ENCODE results near the gene NUTM1.

The NUTM1 gene

DNA sequence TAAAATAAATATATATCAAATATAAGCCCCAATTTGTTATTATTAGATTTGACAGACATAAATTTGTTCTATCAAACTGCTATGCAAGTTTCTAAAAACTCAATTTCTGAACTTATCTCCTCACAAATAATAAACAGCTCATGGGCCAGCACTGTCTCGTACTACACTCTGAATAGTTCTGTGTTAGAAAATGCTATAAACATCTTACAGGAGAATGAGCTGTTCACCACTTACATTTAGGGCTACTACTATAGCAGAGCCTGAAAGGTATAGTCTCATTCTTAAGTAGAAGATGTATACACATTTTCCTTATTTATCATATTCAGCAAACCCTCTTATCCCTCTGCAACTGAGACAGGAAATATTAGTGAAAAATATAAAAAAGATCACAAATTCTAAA lies 18.2 kb upstream of the NUTM1 start:
- peak overlapping the region; percentile 84 for H3K4me3 ChIP-seq (ENCODE audit: low read length, poor library complexity, severe bottlenecking)
- no peaks in the 10 kb centered on the region for H3K9me2 ChIP-seq (replicated peaks; ENCODE audit: low read depth, low read length)
- H3K9ac ChIP-seq (ENCODE audit: low read depth, low read length, poor library complexity, severe bottlenecking), result peak overlapping the region; percentile 11
- H3K79me2 ChIP-seq (ENCODE audit: insufficient read depth, low read length), result peaks cover 99% of the 10 kb centered on the region
- no peak overlapping the region for H2AFZ ChIP-seq (ENCODE audit: low read length)
- TF ChIP-seq EZH2phosphoT487 (IDR thresholded peaks at IDR 0.05; ENCODE audit: borderline replicate concordance), result no peak
- TF ChIP-seq, protein P1, sequence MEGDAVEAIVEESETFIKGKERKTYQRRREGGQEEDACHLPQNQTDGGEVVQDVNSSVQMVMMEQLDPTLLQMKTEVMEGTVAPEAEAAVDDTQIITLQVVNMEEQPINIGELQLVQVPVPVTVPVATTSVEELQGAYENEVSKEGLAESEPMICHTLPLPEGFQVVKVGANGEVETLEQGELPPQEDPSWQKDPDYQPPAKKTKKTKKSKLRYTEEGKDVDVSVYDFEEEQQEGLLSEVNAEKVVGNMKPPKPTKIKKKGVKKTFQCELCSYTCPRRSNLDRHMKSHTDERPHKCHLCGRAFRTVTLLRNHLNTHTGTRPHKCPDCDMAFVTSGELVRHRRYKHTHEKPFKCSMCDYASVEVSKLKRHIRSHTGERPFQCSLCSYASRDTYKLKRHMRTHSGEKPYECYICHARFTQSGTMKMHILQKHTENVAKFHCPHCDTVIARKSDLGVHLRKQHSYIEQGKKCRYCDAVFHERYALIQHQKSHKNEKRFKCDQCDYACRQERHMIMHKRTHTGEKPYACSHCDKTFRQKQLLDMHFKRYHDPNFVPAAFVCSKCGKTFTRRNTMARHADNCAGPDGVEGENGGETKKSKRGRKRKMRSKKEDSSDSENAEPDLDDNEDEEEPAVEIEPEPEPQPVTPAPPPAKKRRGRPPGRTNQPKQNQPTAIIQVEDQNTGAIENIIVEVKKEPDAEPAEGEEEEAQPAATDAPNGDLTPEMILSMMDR (conservative IDR thresholded peaks at IDR 0.05; ENCODE audit: low read length), result no peak
- peak overlapping the region; percentile 75 for H3K4me2 ChIP-seq (ENCODE audit: low read depth, low read length, poor library complexity, severe bottlenecking)
- peaks cover 3% of the 10 kb centered on the region for H4K20me1 ChIP-seq (ENCODE audit: insufficient read depth, low read length, poor library complexity, severe bottlenecking)
- peaks cover 49% of the 10 kb centered on the region for H3K4me1 ChIP-seq (ENCODE audit: insufficient read depth, low read length, poor library complexity, severe bottlenecking)
- no peaks in the 10 kb centered on the region for H3K9me3 ChIP-seq (ENCODE audit: insufficient read depth, low read depth, low read length)
- H3K27me3 ChIP-seq (ENCODE audit: insufficient read depth, low read length, poor library complexity, severe bottlenecking), result no peaks in the 10 kb centered on the region
- H3F3A ChIP-seq (ENCODE audit: low read depth), result no peaks in the 10 kb centered on the region
- peaks cover 5% of the 10 kb centered on the region for H3K36me3 ChIP-seq (ENCODE audit: insufficient read depth, low read length)

DNA sequence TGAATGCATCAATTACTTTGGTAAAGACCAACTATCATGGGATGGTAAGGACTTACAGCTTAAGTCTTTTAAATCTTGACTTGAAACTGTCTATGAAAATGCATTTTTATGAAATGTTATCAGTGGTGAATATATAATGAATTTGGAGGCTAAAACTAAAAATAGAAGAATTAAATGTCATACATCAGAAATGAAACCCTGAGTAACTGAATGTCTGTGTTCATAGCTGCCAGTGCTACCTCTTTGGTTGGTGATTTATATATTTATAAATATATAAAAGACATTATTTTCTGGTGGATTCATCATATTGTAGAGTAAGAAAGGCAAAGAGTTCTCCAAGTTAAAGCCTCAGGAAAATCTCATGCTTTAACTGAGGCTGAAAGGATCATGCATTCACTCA lies 17.7 kb upstream of the NUTM1 start:
- H3K36me3 ChIP-seq (ENCODE audit: insufficient read depth, low read length), result peaks cover 5% of the 10 kb centered on the region
- peaks cover 99% of the 10 kb centered on the region for H3K79me2 ChIP-seq (ENCODE audit: insufficient read depth, low read length)
- no peaks in the 10 kb centered on the region for H4K20me1 ChIP-seq (ENCODE audit: insufficient read depth, low read length, poor library complexity, severe bottlenecking)
- no peak overlapping the region for H2AFZ ChIP-seq (ENCODE audit: low read length)
- H3K9me3 ChIP-seq (ENCODE audit: insufficient read depth, low read depth, low read length), result no peaks in the 10 kb centered on the region
- H3K4me1 ChIP-seq (ENCODE audit: insufficient read depth, low read length, poor library complexity, severe bottlenecking), result peaks cover 50% of the 10 kb centered on the region
- no peaks in the 10 kb centered on the region for H3K9me2 ChIP-seq (replicated peaks; ENCODE audit: low read depth, low read length)
- peak overlapping the region; percentile 84 for H3K4me3 ChIP-seq (ENCODE audit: low read length, poor library complexity, severe bottlenecking)
- H3K27me3 ChIP-seq (ENCODE audit: insufficient read depth, low read length, poor library complexity, severe bottlenecking), result no peaks in the 10 kb centered on the region
- TF ChIP-seq, protein P1 (conservative IDR thresholded peaks at IDR 0.05; ENCODE audit: low read length), result no peak
- no peak for TF ChIP-seq EZH2phosphoT487 (IDR thresholded peaks at IDR 0.05; ENCODE audit: borderline replicate concordance)
- H3K4me2 ChIP-seq (ENCODE audit: low read depth, low read length, poor library complexity, severe bottlenecking), result peak overlapping the region; percentile 75
- H3K9ac ChIP-seq (ENCODE audit: low read depth, low read length, poor library complexity, severe bottlenecking), result peak overlapping the region; percentile 11
- H3F3A ChIP-seq (ENCODE audit: low read depth), result no peaks in the 10 kb centered on the region

DNA sequence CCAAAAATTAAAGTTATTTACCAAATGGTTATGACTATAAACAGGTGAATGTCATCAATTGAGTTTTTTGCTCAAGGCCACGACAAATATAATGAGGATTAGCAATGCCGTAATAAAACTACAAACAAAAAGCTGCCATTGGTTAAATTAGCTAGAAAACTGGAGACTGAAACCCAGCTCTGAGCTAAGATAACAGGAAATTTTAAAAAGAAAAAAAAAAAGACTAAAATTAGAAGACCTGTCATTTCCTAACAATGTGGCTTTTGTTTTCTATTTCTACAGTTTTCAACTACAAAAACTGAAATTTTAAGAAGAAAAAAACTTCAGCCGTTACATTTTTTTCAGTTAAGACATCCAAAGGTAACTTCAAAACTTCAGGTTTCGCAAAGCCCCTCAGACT lies 15.2 kb upstream of the NUTM1 start:
- H3K4me2 ChIP-seq (ENCODE audit: low read depth, low read length, poor library complexity, severe bottlenecking), result peak overlapping the region; percentile 75
- peak overlapping the region; percentile 84 for H3K4me3 ChIP-seq (ENCODE audit: low read length, poor library complexity, severe bottlenecking)
- H3F3A ChIP-seq (ENCODE audit: low read depth), result peaks cover 17% of the 10 kb centered on the region; the same call in 1 of the 2 replicates
- H4K20me1 ChIP-seq (ENCODE audit: insufficient read depth, low read length, poor library complexity, severe bottlenecking), result no peaks in the 10 kb centered on the region
- H3K79me2 ChIP-seq (ENCODE audit: insufficient read depth, low read length), result peaks cover 93% of the 10 kb centered on the region
- no peaks in the 10 kb centered on the region for H3K27me3 ChIP-seq (ENCODE audit: insufficient read depth, low read length, poor library complexity, severe bottlenecking)
- H3K9ac ChIP-seq (ENCODE audit: low read depth, low read length, poor library complexity, severe bottlenecking), result peak overlapping the region; percentile 91
- TF ChIP-seq, protein P1 (conservative IDR thresholded peaks at IDR 0.05; ENCODE audit: low read length), result no peak
- TF ChIP-seq EZH2phosphoT487 (IDR thresholded peaks at IDR 0.05; ENCODE audit: borderline replicate concordance), result no peak
- H3K9me2 ChIP-seq (replicated peaks; ENCODE audit: low read depth, low read length), result no peaks in the 10 kb centered on the region
- no peaks in the 10 kb centered on the region for H3K9me3 ChIP-seq (ENCODE audit: insufficient read depth, low read depth, low read length)
- H2AFZ ChIP-seq (ENCODE audit: low read length), result no peak overlapping the region
- peaks cover 67% of the 10 kb centered on the region for H3K4me1 ChIP-seq (ENCODE audit: insufficient read depth, low read length, poor library complexity, severe bottlenecking)
- peaks cover 5% of the 10 kb centered on the region; the same call in 1 of the 2 replicates for H3K36me3 ChIP-seq (ENCODE audit: insufficient read depth, low read length)
